ENCODE results near the gene FGD2.
"Not testable (repeated sequence)": the region's sequence is repeated elsewhere in the genome, so short reads cannot be mapped to it uniquely, and the experiment has no call there.

The FGD2 gene

DNA sequence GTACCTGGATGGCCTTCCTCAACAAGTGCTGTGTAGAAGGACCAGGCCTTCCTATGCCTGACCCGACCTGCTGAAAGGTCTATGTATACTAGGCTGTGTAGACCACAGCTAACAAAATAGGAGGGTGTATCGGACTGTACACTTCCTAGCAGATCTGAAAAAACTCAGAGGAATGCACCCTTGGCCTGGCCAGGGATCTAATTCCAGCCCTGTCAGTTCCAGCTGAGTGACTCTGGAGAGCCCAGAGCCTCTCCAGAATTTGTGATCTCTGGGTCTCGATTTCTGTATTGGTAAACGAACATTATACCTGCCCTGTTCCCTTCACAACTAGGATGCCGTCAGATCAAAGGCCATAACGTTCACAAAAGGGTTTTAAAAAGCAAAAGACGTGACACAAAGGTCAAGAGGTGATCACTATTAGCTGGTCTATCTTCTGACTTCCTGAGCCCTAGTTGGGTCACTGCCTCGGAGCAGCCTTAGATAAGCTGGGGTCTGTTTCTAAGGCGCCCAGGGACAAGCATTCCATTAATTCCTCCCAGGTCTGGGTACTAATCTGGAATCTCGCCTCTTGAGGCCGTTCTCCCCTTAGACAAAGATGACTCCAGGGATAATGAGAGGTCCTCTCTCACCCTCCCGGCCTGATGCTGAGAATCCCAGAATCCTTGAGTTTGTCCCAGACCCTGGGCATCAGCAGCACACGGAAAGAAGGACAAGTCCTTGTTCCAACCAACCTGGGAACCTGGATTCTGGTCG is 33.4 kb upstream of the FGD2 start:
- no peak for DNase-seq

DNA sequence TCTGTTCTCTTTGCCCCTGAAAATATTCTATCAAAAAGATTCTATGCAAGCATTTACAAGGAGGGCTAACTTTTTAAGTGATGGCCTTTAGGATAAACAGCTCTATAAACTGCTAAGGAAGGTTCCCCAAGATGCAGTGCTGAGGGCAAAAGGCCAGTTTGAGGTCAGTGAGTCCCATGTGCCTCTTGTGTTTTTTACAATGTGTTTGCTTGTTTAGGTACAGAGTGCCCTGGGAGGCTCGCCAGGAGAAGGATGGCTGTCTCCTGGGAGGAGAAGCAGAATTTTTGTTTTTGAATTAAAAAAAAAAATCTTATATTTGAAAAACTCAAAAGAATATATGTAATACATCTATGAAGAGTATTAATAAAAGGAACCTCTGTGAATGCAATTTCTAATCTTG is 32.3 kb upstream of the FGD2 start:
- no peak for DNase-seq

DNA sequence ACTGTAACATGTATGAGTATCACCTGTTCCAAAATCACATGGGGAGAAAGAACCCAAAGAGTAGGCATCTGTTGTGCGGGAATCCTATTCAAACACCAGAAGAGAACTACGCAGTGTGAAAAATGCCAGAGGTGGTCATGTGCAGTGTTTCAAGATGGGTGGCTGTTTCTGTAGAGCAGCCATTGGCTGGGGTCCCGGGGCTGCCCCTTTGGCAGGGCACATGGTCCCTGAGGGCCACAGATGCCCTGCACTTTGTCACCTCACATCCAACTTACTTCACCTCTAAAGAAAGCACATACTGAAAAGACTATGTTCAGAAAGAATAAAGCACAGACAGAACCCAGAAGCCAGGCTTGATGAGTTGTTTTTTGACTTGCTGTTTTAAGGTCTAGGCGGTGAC is 31.8 kb upstream of the FGD2 start:
- DNase-seq: no peak

DNA sequence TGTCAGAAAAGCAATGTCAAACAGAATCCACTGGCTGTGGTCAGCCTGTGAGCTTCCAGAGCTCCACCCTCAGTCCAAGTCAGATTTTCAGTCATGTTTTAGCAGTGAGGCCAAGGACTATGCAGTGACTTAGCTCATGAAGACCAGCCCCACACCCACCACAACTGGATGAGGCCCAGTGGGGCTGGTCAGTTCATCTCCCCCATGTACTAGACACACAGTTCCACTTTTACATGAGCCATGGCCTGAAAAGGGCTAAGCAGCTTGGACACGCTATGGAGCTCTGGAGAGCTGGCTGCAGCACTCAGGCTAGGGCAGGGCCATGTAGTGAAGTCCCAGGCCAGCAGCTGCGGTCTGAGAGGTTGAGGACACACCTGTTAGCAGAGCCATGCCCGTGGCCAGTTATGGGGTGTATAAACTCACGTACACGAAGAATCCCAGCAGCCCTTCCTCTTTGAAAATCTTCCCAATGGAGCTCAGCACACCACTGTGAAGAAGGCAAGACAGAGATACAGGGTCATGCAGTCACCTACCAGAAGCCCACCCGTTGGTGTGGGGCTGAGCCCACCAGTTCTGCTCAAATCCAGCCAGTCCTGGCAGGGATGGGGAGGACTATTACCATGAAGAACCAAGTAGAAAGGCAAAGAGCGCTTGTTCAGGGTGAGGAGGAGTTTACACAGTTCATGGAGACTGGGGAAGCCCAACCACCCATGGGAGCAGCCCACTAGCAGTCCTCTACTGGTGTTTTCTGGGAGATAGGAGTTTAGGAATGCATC is 30.0 kb upstream of the FGD2 start:
- no peak for DNase-seq

DNA sequence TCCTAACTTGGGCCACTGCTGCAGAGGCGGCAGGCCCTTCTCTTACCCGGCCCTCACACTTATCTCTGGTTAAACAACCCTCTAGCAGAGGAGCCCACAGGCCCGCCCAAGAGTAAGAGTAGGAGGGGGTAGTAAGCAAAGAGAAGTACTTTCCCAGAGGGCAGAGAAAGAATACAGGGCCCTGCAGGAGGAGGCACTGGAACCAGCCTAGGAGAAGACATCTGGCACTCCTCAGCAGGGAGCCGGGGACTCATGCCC is 29.5 kb upstream of the FGD2 start:
- no peak for DNase-seq

DNA sequence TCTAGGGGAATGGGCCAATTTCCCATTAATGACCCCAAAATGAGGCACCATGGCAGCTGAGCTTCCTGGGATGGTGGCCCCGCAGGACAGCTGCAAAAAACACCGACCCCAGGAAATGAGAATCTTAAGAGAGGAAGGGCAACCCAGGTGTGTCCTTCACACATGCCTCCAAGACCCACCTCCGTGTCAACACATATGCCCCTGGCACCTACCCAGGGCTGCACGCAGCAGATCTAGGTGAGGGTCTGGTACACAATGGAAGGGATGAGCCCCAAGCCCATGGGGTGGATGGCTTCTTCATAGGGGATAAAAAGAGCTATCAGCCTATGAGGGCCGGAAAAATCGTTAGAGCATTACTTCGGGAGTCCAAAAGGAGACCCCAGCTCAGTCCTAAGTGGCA is 28.9 kb upstream of the FGD2 start:
- DNase-seq: no peak

DNA sequence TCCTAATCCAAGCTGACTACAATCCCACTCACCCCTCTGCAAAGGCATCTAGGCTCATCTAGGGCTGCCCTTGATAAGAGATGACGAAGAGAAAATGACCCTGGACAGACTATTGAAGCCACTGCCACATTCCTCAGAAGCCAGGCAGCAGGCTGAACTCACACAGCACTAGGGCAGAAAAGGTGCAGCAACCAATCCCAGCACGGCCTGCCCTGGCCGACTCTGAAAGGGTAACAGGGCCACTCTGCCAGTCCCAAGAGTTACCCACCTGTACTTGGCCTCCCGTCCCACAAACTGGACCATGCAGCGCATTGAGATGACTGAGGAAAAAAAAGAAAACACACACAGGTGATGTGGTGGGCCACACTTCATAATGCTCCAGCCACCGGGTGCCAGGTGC is 28.5 kb upstream of the FGD2 start:
- DNase-seq: no peak

DNA sequence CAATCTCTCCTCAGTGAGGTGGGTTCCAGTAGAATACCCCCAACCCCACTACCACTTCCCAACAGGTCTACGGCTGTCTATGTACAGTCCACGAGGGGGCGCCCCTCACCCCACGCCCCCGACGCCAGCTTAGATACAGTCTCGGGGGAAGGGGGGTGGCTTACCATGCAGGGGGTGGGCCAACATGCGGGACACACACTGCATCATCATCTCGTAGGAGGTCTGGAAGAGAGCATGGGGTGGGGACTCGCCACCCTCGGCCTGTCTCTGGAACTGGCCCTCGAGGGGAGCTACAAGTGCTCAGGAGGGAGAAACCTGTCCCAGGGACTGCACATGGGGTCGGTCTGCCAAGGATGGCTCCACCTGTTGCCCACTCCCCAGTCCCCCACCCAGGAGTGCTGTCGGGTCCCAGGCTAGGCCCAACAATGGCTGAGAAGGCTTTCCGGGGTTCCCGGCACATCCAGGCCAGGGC is 27.9 kb upstream of the FGD2 start:
- no peak for DNase-seq

DNA sequence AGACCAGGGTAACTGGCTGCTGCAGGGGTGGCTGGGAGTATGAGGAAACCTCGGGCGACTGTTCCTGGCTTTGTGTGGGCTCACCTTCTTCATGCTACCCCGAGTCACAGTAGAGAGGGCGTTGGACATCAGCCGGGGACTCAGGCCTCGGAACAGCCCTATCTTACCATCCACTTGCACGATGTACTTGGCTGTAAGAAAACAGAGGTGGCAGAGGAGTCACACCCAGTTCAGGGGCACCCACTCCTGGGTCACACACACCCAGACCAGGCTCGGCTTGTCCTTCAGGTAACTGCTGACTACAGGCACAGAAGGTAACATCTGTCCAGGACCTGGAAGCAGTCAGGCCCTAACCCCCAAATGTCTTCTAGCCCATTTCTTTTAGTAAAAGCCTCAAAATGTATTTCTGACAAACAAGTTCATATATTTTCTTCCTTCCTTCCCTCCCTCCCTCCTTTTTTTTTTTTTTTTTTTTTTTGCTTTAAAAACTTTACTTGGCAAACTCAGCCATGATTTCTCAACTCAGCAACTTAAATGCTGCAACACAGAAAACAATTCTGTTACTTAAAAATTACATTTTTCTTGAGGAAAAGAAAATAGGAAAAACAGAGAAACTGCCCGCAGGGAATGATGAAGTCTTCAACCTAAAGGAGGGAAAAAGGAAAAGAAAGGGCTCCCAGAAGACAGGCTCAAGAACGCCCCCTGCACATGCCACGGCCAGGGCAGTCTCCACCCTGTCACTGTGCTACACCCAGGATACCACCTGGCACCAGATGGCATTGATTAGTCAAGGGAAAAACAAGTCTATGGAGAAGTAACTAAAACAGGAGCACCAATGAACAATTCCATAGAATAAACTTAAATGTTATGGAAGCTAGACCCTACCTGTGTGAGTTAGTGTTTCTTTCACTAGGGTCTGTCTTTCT is 26.8 kb upstream of the FGD2 start:
- DNase-seq: no peak

DNA sequence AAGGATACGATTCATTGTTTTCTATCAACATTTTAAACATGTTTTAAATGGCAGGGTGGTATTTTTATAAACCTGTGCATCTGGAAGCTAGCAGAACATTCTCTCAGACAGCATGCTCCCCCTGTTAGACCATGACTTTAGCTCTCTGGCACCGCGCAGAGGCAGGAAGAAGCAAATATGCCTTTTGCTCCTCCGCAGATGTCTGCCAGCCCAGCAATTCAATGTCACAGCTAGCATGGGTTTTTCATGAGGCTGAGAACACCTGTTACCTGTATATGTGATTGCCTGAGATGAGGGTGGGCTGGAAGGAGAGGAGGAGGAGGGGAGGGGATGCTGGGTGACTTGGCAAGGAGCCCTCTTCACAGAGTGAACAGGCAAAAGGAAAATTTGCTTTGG is 26.1 kb upstream of the FGD2 start:
- DNase-seq: peak; percentile 49

DNA sequence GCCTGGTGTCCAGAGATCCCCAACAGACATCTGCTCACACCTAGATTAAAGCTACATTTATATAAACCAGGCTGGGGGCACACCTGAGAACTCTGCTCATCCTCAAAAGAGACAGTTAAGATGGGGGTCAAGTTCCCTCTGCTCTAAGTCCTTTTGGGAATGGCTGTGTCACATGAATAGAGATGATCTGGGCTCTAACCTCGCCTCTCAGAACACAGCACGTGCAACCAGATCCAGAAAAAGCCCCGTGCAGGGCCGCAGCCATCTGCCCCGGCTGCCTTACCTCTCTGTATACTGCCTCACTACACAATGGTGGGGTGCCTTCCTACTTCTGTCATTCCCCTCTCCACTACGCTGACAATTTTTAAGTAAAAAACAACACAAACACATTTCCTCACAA is 25.3 kb upstream of the FGD2 start:
- no peak for DNase-seq

DNA sequence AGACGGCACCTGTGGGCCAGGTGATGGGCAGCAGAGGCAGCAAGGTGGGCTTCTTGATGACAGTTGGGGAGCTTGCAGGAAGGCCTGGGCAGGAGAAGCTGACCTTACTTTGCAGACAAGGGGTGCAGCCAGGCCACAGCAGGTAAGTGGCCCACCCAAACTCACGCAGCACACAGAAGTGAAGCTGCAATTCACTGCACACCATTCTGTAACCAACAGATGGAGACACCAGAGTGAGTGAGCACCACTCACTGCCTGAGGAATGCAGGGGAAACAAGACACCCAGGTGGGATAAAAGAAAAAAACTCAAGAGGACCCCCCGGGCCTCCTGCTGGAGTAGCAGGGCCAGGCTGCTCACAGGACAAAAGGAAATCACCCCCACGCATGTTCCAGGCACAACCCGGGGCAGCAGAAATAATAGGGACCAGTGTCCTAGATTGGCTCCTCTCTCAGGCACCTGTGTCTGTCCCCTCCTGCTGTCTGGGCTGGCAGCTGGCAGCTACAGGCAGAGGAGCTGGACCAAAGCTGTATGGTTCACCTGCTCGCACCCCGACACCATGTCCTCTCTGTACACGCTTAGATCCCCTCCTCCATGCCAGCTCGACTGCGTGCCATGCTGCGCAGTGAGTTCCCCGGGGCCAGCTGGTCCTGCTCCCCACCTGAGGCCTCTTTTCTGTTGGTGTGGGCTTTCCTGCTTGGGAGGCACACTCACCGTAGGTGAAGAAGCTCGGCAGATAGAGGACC is 24.4 kb upstream of the FGD2 start:
- DNase-seq: no peak

DNA sequence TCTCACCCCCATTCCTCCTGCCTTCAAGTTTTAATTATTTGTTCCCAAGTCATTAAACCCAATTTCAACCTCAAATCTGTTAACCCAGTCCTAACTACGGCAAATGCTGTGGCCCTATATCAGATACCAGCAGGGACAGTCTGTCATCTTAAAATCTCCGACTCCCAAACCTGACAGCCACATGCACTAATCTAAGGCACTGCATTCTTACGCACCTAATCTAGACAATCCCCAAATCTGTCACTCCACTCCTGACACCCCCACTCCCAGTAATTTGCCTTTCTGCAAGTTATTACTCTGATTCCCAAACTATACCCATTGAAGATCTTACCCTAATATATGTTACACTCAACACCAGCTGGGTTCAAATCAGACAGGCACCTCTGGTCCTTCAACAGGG is 21.9 kb upstream of the FGD2 start:
- no peak for DNase-seq

DNA sequence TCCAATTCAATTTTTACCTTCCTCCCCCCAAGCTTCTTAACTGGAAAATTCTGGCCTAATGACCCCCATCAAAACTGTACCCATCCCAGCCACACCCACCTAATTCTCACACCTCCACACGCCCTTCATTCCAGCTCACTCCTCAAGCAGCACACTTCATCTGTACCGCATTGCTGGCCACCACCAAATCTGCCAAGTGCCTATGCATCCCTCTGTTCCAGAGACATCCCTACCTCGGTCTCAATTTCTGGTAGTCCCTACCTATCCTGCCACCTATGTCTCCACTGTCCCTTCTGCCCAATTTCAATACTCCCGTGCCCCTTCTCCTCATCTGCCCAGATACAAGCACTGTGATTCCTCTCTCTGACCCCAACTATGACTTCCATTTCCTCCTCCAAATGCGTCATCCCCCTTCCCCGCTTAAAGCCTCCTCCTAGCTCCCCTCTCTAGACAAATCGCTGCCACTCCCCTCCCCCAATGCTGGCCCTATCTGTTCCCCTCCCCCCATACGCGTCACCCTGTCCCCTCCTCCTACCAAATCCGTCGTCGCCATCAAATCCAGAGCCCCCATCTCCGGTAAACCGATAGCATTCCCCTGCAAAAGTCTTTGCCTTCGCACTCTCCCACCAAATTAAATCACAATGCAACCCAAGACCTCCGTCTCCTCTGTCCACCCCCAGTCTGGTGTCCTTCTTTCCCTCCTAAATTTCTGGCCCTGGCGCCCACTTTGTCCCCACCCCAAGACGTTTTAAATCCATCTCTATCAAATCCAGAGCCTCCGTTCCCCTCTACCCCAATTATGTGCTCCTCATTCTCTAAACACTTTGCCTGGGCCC is 20.7 kb upstream of the FGD2 start:
- peak; percentile 75 for DNase-seq

DNA sequence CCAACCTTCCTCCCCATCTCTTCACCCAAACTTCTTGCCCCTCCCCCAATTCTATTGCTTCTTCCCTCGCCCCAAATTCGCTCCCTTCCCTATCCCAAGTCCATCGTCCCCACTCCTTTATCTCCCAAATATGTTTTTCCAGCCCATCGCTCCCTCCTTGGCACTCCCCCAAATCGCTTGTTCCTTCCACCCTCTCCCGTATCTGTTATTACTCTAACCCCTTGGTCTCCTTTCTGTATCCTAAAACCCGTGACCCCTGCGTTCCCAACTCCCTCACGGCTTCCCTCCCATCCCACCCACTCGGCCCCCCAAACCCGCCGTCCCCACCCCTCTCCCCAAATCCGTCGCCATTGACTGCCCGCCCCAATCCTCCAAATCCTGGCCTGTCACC is 20.0 kb upstream of the FGD2 start:
- no peak for DNase-seq

DNA sequence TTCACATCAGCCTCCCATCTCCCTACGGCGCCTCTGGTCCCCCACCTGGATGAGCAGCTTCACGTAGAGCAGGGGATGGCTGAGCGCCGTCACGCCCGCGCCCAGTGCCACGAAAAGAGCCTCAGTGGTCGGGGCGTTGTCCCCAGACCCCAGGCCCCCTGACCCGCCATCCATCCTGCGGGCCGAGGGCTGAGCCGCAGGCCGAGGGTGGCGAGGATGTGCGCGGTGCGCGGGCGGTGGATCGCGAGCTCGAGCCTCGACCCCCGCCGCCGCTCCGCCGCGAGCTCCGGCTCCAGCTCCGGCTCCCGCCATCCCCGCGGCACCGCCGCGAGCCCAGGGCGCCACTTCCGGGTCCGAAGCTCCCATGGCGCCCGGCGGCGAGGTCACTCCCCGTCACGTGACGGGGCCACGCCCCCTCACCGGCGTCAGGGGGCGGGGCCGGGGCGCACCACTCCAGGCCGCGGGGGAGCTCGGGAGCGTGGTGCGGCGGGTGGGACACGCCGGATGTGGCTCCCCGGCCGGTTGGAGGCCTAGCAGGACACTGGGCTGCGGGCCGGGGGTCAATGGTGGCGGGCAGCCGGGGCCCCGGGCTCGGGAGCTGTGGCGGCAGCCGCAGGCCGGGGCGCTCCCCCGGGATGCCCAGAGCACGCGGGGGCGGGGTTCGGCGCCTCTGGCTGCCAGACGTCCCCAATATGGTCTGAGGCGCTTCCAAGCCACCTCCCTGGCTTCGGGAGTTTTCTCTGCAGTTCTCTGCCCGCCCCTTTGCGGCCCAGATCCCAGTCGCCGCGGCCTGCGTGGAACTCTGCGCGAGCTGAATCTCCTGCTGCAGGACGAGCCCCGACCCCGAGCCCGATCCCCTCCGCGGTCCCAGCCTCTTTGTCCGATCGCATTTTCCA is 19.4 kb upstream of the FGD2 start, which contains the start of gene MTCH1:
MTCH1 (minus strand) TSS at position 389 of the 896 bp plus-strand sequence; CDS start at position 366, 23 bp downstream.
- peak; percentile 93 for DNase-seq

DNA sequence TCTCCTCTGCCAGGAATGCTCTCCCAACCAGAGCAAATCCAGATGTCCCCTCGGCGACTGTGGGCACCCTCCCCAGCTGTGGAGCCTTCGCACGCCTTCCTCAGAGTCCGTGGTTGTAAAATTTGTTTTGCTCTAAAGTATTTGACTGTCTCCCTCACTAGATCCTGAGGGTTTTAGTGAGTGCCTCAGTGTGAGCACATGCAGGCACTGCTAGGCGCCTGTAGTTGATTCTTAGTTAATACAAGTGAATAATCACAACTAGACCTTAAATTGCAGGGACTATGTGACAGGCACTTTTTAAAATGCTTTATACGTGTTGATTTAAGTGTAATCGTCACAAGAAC is 18.8 kb upstream of the FGD2 start:
- peak; percentile 18 for DNase-seq

DNA sequence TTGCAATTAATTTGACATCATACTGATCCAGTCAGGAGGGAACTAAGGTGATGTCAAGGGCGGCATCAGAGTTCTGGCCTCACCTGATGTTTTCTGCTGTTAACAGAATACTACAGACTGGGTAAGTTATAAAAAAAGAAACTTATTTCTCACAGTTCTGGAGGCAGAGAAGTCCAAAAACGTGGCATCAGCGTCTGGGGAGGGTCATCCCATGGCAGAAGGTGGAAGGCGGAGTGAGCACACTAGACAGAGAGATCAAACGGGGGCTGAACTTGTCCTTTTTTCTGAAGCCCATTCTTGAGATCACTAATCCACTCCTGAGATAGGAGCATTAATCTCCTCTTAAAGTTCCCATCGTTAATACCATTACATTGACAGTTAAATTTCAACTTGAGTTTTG is 16.2 kb upstream of the FGD2 start:
- no peak for DNase-seq

DNA sequence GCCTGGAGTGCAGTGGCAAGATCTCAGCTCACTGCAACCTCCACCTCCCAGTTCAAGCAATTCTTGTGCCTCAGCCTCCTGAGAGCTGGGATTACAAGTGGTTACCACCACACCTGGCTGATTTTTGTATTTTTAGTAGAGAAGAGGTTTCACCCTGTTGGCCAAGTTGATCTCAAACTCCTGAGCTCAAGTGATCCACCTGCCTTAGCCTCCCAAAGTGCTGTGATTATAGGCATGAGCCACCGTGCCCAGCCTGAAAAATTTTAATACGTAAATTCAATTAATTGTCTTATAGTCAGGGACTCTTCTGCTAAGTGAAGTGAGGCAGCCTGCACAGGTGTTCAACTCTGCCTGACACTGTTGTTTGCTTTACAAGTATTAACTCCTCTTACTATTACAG is 15.1 kb upstream of the FGD2 start:
- not testable (repeated sequence) for DNase-seq

DNA sequence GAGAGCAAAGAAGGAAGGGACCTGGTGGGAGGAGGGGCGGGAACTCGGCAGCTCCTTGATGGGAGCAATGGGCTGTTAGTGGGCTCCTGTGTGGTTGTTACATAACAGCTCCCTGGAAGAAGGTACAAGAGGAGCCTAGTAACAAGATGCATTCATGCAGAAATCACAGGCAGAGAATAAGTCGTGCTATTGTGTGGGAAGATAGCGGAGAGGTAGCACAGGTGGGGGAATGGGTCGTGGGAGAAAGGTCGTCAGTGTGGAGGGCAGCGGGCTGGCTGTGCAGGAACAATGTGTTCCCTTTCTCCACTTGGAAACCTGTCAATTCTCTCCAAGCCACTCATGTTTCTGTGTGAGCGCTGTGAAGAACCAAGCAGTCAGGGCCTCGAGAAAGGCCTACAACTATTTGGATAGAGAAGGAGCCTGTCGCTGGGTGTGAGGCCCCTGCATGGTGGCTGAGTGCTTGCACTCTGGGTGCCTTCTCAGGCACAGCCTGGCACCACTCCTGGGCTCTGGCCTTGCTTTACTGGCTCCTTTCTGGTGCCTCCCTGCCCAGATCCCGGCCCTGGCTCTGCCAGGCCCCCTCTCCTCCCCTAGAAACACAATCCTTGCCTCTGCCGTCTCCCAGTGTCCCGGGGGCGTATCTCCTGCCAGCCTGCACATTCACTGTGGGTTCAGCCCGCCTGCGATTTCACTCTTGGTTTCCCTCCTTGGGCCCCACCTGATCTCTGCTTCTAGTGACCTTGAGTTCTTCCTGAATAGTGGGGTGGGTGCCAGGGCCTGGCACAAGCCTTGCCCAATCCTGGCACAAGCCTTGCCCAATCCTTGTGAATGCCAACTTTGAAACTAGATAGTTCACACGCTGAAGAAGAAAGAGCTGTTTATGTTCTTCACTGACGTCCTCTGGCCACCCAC is 7.4 kb upstream of the FGD2 start:
- DNase-seq: no peak
